H1 (cell line): ENCODE results near the gene QRICH2.

ENCODE experiments used
- EP300 ChIP-seq, 2 experiments: IDR thresholded peaks; 1 replicate in 1 of 2; 2 replicates in 1 of 2; pipeline ENCODE4 v1.6.1; 2011 to 2012; ENCODE audit warnings: low read depth in 2 of 2, low read length in 2 of 2, mild to moderate bottlenecking in 2 of 2, borderline replicate concordance in 1 of 2, inconsistent platforms in 1 of 2, moderate library complexity in 1 of 2
- JUN ChIP-seq: IDR thresholded peaks from 2 replicates; pipeline ENCODE4 v1.6.1; 2011; ENCODE audit warnings: low read depth, mild to moderate bottlenecking, improper control_type of control experiment, low read length
- POLR2A ChIP-seq, 2 experiments: IDR thresholded peaks; 1 replicate in 1 of 2; 2 replicates in 1 of 2; pipeline ENCODE4 v1.6.1; 2011; ENCODE audit warnings: low read depth in 2 of 2, low read length in 2 of 2, mild to moderate bottlenecking in 2 of 2; ENCODE audit errors: control extremely low read depth in 1 of 2
- RFX5 ChIP-seq: IDR thresholded peaks from 2 replicates; pipeline ENCODE4 v1.6.1; 2011; ENCODE audit warnings: low read depth, low read length, improper control_type of control experiment, borderline replicate concordance
- RXRA ChIP-seq: IDR thresholded peaks from 2 replicates; pipeline ENCODE4 v1.6.1; 2011; ENCODE audit warnings: low read depth, mild to moderate bottlenecking, low read length, moderate library complexity; ENCODE audit not compliant: insufficient read depth
- YY1 ChIP-seq: IDR thresholded peaks from 2 replicates; pipeline ENCODE4 v1.6.1; 2011; ENCODE audit warnings: low read depth, mild to moderate bottlenecking, low read length
- TF ChIP-seq, protein P1 (sequence below), 3 experiments: IDR thresholded peaks; 1 replicate in 2 of 3; 2 replicates in 1 of 3; pipeline versions ENCODE4 v1.5.1 to v1.6.1; 2011; ENCODE audit warnings: low read length in 3 of 3, mild to moderate bottlenecking in 3 of 3, inconsistent platforms in 2 of 3, low read depth in 1 of 3, moderate library complexity in 1 of 3; ENCODE audit not compliant: insufficient read depth in 1 of 3; ENCODE audit errors: control extremely low read depth in 1 of 3

GRCh38 chr17:76354747-76355310 is 46.8 kb upstream of the QRICH2 start:
- TF ChIP-seq, protein P1, sequence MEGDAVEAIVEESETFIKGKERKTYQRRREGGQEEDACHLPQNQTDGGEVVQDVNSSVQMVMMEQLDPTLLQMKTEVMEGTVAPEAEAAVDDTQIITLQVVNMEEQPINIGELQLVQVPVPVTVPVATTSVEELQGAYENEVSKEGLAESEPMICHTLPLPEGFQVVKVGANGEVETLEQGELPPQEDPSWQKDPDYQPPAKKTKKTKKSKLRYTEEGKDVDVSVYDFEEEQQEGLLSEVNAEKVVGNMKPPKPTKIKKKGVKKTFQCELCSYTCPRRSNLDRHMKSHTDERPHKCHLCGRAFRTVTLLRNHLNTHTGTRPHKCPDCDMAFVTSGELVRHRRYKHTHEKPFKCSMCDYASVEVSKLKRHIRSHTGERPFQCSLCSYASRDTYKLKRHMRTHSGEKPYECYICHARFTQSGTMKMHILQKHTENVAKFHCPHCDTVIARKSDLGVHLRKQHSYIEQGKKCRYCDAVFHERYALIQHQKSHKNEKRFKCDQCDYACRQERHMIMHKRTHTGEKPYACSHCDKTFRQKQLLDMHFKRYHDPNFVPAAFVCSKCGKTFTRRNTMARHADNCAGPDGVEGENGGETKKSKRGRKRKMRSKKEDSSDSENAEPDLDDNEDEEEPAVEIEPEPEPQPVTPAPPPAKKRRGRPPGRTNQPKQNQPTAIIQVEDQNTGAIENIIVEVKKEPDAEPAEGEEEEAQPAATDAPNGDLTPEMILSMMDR (IDR thresholded peaks at IDR 0.05; ENCODE audit: control extremely low read depth in 1 of 3, insufficient read depth in 1 of 3, low read depth in 1 of 3, low read length in 3 of 3), result no peak
- TF ChIP-seq YY1 (no peak), EP300 (IDR thresholded peaks at IDR 0.05; ENCODE audit: borderline replicate concordance in 1 of 2, low read depth in 2 of 2, low read length in 2 of 2) (no peak), RXRA (no peak), JUN (no peak), POLR2A (IDR thresholded peaks at IDR 0.05; ENCODE audit: control extremely low read depth in 1 of 2, low read depth in 2 of 2, low read length in 2 of 2) (no peak), RFX5 (no peak)
